WERI-Rb-1 (cell line): ENCODE data around the gene TSKU.

Experiments
- DNase-seq: peaks from one replicate; pipeline ENCODE4 v3.0.0-alpha.2; 2020
- H3K27ac ChIP-seq: fragments of 250-450 bp; sonication (Bioruptor Pico); 2 replicates; pipeline ENCODE4 v1.5.1; 2020; ENCODE audit warnings: mild to moderate bottlenecking, moderate library complexity
- H3K27me3 ChIP-seq: fragments of 250-450 bp; sonication (Bioruptor Pico); 2 replicates; pipeline ENCODE4 v1.5.1; 2021; ENCODE audit warnings: mild to moderate bottlenecking, low read depth, moderate library complexity; ENCODE audit not compliant: insufficient read depth, severe bottlenecking
- H3K36me3 ChIP-seq: fragments of 250-450 bp; sonication (Bioruptor Pico); 2 replicates; pipeline ENCODE4 v1.5.1; 2020; ENCODE audit warnings: mild to moderate bottlenecking, moderate library complexity
- H3K4me3 ChIP-seq: 2 replicates; pipeline ENCODE4 v1.5.1; 2011; ENCODE audit warnings: low read depth, mild to moderate bottlenecking, control low read depth, low read length
- H3K9me3 ChIP-seq: fragments of 250-450 bp; sonication (Bioruptor Pico); 2 replicates; pipeline ENCODE4 v1.5.1; 2021; ENCODE audit warnings: mild to moderate bottlenecking, moderate library complexity; ENCODE audit not compliant: severe bottlenecking
- CTCF ChIP-seq: IDR thresholded peaks from 2 replicates; pipeline ENCODE4 v1.5.1; 2011; ENCODE audit warnings: low read depth, mild to moderate bottlenecking, control low read depth, inconsistent platforms, low read length

The TSKU gene

GRCh38 chr11:76830639-76831327, 47.6 kb downstream of the TSKU start:
- Histone ChIP-seq H3K4me3 (no peak overlapping the region), H3K9me3 (peaks cover 2% of the 10 kb centered on the region), H3K36me3 (no peaks in the 10 kb centered on the region), H3K27ac (peak overlapping the region; percentile 28; the same call in 1 of the 2 replicates), H3K27me3 (no peaks in the 10 kb centered on the region)
- peak; percentile 86 for DNase-seq
- TF ChIP-seq CTCF: no peak

- DNase-seq: no peak
- Histone ChIP-seq H3K27ac (no peak overlapping the region), H3K36me3 (no peaks in the 10 kb centered on the region), H3K27me3 (no peaks in the 10 kb centered on the region), H3K4me3 (no peak overlapping the region), H3K9me3 (peaks cover 2% of the 10 kb centered on the region)
- no peak for TF ChIP-seq CTCF
Observed at GRCh38 chr11:76831686-76832310, 48.6 kb downstream of the TSKU start.

- Histone ChIP-seq H3K27me3 (no peaks in the 10 kb centered on the region), H3K4me3 (no peak overlapping the region), H3K27ac (no peak overlapping the region), H3K36me3 (no peaks in the 10 kb centered on the region), H3K9me3 (peaks cover 2% of the 10 kb centered on the region)
- TF ChIP-seq CTCF: no peak
- no peak for DNase-seq
Observed at GRCh38 chr11:76832361-76832760, 49.2 kb downstream of the TSKU start.

GRCh38 chr11:76834151-76834550, 51.0 kb downstream of the TSKU start:
- no peaks in the 10 kb centered on the region for H3K27me3 ChIP-seq
- H3K4me3 ChIP-seq: no peak overlapping the region
- H3K27ac ChIP-seq: no peak overlapping the region
- no peaks in the 10 kb centered on the region for H3K9me3 ChIP-seq
- H3K36me3 ChIP-seq: no peaks in the 10 kb centered on the region
- no peak for TF ChIP-seq CTCF
- DNase-seq: no peak

GRCh38 chr11:76835036-76835435, 51.9 kb downstream of the TSKU start:
- H3K36me3 ChIP-seq: no peaks in the 10 kb centered on the region
- no peaks in the 10 kb centered on the region for H3K9me3 ChIP-seq
- DNase-seq: no peak
- no peak overlapping the region for H3K4me3 ChIP-seq
- H3K27ac ChIP-seq: no peak overlapping the region
- TF ChIP-seq CTCF: no peak
- H3K27me3 ChIP-seq: no peaks in the 10 kb centered on the region
